Right renal cortex interstitium (tissue), 3 donors: ENCODE data around the gene MKRN2. TPM values are rescaled to one million over a fixed set of nuclear protein-coding genes. Genes with fewer than 3 reads are reported as not detected.

Experiments used
- DNase-seq, 3 donors: peaks; one replicate each; pipeline ENCODE4 v3.0.0-alpha.2; 2013; ENCODE audit warnings: low read depth in 3 of 3, low spot score in 2 of 3
- polyA plus RNA-seq, 3 donors: library from polyadenylated mRNA; unstranded; fragments of 120-200 nt; gene quantifications; one replicate each; pipeline ENCODE4 v1.2.1, GENCODE V29; 2013; ENCODE audit not compliant: insufficient read length in 3 of 3

MKRN2 gene
- polyA plus RNA-seq, 3 donors: 46.5 to 50.5 (median 47.7) TPM

DNA sequence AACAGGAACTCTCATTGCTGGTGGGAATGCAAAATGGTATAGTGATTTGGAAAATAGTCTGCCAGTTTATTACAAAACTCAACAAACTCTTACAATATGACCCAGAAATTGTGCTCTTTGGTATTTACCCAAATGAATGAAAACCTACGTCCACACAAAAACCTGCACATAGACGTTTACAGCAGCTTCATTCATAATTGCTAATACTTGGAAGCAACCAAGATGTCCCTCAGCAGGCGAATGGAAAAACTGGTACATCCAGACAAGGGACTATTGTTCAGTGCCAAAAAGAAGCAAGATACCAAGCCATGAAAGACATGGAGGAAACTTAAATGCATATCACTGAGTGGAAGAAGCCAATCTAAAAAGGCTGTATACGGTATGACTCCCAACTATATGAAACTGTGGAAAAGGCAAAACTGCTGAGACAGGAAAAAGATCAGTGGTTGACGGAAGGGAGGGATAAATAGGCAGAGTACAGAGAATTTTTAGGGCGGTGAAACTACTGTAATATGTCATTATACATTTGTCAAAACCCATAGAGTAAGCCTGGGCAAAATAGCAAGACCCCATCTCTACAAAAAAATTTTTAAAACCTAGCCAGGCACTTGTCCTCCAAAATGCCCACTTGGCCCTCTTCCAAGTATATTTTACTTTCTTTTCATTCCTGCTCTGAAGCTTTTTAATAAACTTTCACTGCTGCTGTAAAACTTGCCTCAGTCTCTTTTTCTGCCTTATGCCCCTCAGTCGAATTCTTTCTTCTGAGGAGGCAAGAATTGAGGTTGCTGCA is 6.7 kb upstream of the MKRN2 start:
- no peak for DNase-seq

GRCh38 chr3:12553921-12554391 is 2.9 kb upstream of the MKRN2 start:
- DNase-seq: peak in 1 of 3 donors; percentile 38

DNA sequence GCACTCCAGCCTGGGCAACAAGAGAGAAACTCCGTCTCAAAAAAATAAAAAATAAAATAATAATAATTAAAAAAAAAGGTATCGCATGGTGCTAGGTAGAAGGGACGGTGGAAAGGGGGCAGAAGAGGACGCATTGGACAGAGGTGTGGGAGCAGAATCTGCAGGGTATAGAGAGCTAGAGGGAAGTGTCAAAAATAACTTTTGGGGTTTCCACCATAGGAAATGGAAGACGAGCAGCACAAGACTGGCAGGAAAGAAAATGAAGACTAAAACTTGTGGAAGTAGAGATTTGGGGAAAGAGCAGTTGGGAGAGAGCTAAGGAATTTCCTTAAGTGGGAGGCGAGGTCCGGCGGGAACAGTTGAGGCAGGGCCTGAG is 585 bp upstream of the MKRN2 start:
- DNase-seq: no peak

DNA sequence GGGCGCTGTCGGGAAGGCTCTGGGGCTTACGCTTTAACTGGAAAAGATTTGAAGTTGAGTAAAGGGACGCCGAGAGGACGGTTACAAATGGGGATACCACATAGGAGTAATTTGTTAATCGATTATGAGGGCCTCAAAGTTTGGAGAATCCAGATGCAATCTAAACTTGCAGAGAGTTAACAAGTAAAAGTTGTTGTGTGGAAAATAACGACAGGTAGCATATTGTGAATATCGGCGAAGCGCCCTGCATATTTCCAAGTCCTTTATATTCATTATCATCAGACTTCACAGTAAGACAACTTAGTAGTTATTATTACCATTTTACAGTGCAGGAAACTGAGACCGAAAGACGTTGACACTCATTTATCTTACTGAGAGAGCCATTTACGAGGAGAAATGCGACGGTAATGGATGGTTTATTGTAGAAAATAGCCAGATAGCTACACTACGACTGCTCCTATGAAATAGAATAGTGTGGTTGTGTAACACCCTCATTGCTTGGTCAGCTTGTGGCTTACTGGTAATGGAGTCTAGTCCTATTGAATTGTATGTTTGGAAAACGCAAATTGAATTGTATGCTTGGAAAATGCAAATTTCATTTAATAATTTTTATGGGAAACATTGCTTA is 700 bp downstream of the MKRN2 start:
- DNase-seq: no peak

DNA sequence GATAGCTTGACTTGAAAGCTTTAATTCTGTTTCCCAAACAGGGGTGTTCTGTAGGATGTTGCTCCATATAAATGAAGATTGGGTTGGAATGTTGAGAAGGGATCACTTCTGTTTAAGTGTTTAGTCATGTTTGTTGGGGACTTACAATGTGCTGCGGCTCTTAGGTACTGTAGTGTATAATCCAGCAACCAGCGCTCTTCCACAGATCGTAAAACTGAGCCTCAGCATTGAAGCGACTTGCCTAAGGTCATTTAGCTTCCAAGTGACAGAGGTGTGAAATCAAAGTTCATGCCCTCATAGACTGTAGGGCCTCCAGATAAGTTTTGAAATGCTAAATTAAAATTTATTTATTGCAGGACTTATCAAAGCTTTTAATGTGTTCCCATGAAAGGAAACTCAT is 1.8 kb downstream of the MKRN2 start:
- DNase-seq: no peak

DNA sequence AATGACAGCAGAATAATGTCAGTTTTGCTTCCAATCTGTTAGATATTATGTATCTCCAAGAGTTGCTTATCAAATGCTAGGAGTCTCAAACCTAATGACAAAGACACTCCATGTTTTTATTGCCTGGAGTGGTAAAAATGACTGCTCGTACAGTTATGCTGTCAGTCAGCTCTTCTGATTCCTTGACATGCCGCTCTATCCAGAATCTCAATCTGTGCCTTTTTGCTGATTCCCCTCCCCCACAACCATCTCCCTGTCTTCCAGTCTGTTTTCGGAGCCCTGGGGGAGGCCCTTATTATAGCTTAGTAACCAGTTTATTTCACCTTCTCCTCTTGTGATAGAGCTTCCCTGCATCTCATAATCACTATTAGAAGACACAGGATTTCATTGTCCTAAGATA is 2.6 kb downstream of the MKRN2 start:
- no peak for DNase-seq

- no peak for DNase-seq
Measured at GRCh38 chr3:12560505-12561190, 3.8 kb downstream of the MKRN2 start.

DNA sequence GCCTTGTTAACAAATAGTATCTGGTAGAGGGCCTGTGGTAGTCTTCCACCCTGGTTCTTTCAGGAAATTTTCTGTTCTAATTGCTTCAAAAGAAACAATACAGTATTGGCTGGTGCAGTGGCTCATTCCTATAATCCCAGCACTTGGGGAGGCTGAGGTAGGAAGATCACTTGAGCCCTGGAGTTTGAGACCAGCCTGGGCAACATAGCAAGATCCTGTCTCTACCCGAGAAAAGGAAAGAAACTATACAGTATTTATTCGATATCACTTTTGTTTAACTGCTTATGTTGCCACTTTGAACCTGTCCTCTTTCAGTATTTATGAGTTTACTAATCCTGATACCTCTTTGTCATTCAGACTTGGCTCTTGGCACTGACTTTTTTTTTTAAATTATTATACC is 4.5 kb downstream of the MKRN2 start:
- no peak for DNase-seq

DNA sequence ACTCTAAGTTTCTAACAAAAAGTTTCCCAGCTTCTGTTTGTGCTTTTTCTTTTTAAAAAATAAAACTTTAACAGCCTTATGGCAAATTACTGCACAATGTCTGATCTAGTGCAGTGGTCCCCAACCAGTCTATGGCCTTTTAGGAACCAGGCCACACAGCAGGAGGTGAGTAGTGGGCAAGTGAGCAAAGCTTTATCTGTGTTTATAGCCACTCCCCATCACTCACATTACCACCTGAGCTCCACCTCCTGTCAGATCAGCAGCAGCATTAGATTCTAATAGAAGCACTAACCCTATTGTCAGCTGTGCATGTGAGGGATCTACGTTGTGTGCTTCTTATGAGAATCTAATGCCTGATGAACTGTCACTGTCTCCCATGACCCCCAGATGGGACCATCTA is 5.6 kb downstream of the MKRN2 start:
- no peak for DNase-seq

GRCh38 chr3:12566976-12567375 is 10.1 kb downstream of the MKRN2 start:
- DNase-seq: no peak

DNA sequence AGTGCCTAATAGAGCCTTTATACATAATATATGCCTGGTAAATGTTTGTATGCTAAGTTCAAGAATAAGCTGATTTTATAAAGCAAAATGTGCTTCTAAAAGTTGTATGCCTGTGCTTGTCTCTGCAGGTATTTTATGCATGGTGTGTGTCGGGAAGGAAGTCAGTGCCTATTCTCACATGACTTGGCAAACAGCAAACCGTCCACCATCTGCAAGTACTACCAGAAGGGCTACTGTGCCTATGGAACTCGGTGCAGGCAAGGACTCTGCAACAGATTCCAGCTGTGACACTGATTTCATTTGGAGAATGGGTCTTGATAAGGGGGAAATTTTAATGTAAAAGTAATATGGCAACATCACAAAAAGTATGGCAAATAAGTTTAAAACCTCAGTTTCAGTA is 11.9 kb downstream of the MKRN2 start:
- no peak for DNase-seq

- DNase-seq: no peak
Measured at GRCh38 chr3:12569836-12570235, 12.9 kb downstream of the MKRN2 start.

DNA sequence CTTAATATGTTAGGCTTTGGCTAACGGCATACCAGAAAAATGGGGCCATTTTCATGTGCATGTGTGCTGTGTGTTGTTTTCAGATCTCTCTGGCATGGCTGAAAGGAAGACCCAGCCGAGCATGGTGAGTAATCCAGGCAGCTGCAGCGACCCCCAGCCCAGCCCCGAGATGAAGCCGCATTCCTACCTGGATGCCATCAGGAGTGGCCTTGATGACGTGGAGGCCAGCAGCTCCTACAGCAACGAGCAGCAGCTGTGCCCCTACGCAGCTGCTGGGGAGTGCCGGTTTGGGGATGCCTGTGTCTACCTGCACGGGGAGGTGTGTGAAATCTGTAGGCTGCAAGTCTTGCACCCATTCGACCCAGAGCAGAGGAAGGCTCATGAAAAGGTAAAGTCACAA is 15.1 kb downstream of the MKRN2 start:
- no peak for DNase-seq

- no peak for DNase-seq
Measured at GRCh38 chr3:12574131-12574530, 17.2 kb downstream of the MKRN2 start.

DNA sequence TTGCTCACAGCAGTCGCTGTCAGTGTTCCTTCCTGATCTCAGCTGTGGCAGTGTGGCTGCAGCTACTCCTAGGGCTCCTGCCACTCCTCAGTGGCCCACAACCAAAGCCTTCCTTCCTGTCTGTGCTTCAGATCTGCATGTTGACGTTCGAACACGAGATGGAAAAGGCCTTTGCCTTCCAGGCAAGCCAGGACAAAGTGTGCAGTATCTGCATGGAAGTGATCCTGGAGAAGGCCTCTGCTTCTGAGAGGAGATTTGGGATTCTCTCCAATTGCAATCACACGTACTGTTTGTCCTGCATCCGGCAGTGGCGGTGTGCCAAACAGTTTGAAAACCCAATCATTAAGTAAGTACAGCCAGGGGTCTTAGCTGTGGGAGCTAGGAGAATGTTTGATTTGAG is 17.8 kb downstream of the MKRN2 start:
- DNase-seq: no peak

DNA sequence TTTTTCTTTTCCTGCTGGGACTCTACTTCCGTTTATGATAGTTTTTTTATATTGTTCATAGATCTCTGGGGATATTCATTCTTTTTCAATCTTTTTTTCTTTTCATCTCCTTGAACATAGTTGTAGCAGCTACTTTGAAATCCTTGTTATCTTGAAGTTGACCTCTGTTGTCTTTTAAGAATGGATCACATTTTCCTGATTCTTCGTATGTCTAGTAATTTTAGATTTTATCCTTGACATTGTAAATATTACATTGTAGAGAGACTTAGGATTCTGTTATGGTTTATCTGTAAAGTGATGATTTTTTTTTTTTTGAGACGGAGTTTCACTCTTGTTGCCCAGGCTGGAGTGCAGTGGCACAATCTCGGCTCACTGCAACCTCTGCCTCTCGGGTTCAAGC is 20.5 kb downstream of the MKRN2 start:
- DNase-seq: no peak

DNA sequence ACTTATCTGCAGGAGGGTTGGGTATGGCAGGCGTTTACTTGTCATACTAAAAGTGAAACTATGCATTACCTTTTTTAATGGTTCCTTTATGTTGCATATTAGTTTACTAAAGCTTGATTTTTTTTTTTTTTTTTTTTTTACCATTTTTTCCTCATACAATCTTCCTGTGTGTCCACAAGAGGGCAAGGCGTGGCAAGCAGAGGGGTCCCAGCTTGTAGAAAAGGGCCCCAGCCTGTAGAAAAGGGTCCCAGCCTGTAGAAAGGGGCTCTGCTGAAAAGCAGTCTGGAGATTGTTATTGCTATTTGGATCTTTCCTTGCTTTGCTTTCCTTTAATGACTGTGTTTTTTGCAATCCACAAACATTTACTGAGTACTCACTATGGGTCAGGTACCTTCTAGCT is 21.9 kb downstream of the MKRN2 start:
- no peak for DNase-seq

DNA sequence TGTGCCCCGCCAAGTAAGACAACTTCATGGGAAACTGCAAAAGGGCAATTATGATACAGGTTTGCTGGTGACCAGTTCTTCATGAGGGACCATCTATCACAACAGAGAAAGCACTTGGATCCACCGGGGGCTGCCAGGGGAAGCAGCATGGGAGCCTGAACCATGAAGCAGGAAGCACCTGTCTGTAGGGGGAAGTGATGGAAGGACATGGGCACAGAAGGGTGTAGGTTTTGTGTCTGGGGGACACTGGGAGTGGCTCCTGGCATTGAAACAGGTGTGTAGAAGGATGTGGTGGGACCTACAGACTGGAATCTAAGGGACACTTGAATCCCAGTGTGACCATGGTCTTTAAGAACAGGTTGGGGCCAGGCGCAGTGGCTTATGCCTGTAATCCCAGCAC is 22.6 kb downstream of the MKRN2 start:
- DNase-seq: no peak

GRCh38 chr3:12579905-12580304 is 23.0 kb downstream of the MKRN2 start:
- DNase-seq: no peak

- DNase-seq: no peak
Measured at GRCh38 chr3:12582730-12583129, 25.8 kb downstream of the MKRN2 start.

- DNase-seq: no peak
Measured at GRCh38 chr3:12583280-12583679, 26.4 kb downstream of the MKRN2 start.

DNA sequence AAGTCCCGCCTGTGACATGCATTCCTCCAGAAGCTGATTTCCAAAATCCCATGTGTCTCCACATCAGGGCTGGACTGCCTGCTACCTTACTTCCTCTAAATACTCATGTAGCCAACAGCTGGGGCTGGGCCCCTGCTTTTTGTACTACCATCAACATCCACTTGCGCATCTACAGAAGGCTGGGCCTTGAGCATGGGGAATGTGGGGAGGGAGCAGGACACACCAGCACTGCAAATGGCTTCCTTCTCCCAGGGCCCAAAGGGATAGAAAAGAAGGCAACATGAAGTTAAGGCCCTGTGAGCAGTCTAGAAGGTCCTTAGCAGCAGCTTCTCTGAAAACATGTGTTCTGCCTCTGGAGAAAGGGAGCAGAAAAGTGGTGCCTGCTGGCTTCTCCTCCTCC is 27.2 kb downstream of the MKRN2 start:
- DNase-seq: no peak
